Esophagus muscularis mucosa (tissue), 2 donors: ENCODE data around the gene SIAH3.

ENCODE experiments used
- POLR2A ChIP-seq: fragments of 450-650 bp; IDR thresholded peaks from one replicate; pipeline ENCODE4 v1.6.1; 2017; ENCODE audit warnings: antibody characterized with exemption, moderate library complexity, mild to moderate bottlenecking, low read depth
- POLR2AphosphoS5 ChIP-seq, 2 donors: sonication (generic); formaldehyde crosslinking; IDR thresholded peaks; one replicate each; pipeline ENCODE4 v1.6.1; 2017; ENCODE audit warnings: antibody characterized with exemption in 2 of 2

- no peak for TF ChIP-seq POLR2A
- no peak for TF ChIP-seq POLR2AphosphoS5 (IDR thresholded peaks at IDR 0.05)
These were observed 120.1 kb downstream of the SIAH3 start for GRCh38 chr13:45731455-45731854.
